Neural cell (in vitro differentiated cells): Measurements from ENCODE around the gene CCDC85C.

Experiments used
- CTCF ChIP-seq: fragments of 450-650 bp; IDR thresholded peaks from 2 replicates; pipeline ENCODE4 v1.5.1; 2014; ENCODE audit warnings: antibody characterized with exemption, mild to moderate bottlenecking, moderate library complexity; ENCODE audit not compliant: poor library complexity, severe bottlenecking
- EP300 ChIP-seq: fragments of 450-650 bp; conservative IDR thresholded peaks from 2 replicates; pipeline ENCODE4 v1.6.1; 2014; ENCODE audit warnings: antibody characterized with exemption, mild to moderate bottlenecking, moderate library complexity; ENCODE audit not compliant: poor library complexity, severe bottlenecking
- EZH2 ChIP-seq: fragments of 200-600, 300-800 bp; shearing (Covaris generic), sonication (generic); IDR thresholded peaks from 2 replicates; pipeline ENCODE4 v1.6.1; 2014; ENCODE audit warnings: antibody characterized with exemption, low read length, borderline replicate concordance, mild to moderate bottlenecking; ENCODE audit not compliant: insufficient read depth, poor library complexity, severe bottlenecking
- MXI1 ChIP-seq: fragments of 450-650 bp; conservative IDR thresholded peaks from 2 replicates; pipeline ENCODE4 v1.6.1; 2014; ENCODE audit warnings: antibody characterized with exemption, mild to moderate bottlenecking; ENCODE audit not compliant: poor library complexity, severe bottlenecking
- POLR2AphosphoS5 ChIP-seq: IDR thresholded peaks from 2 replicates; pipeline ENCODE4 v1.6.1; 2012
- RAD21 ChIP-seq: fragments of 450-650 bp; conservative IDR thresholded peaks from 2 replicates; pipeline ENCODE4 v1.6.1; 2014; ENCODE audit warnings: antibody characterized with exemption, mild to moderate bottlenecking, moderate library complexity
- REST ChIP-seq: IDR thresholded peaks from 2 replicates; pipeline ENCODE4 v1.6.1; 2012; ENCODE audit warnings: borderline replicate concordance
- SMC3 ChIP-seq: fragments of 450-650 bp; conservative IDR thresholded peaks from 2 replicates; pipeline ENCODE4 v1.6.1; 2014; ENCODE audit warnings: antibody characterized with exemption, mild to moderate bottlenecking, moderate library complexity; ENCODE audit not compliant: poor library complexity
- TAF1 ChIP-seq: IDR thresholded peaks from 2 replicates; pipeline ENCODE4 v1.6.1; 2012; ENCODE audit warnings: low read depth

GRCh38 chr14:99574099-99574880 lies 29.7 kb downstream of the CCDC85C start:
- TF ChIP-seq TAF1: no peak
- TF ChIP-seq CTCF: no peak
- no peak for TF ChIP-seq EZH2
- TF ChIP-seq POLR2AphosphoS5: no peak
- TF ChIP-seq EP300: no peak
- no peak for TF ChIP-seq RAD21
- no peak for TF ChIP-seq REST
- TF ChIP-seq MXI1: no peak
- no peak for TF ChIP-seq SMC3
